Right renal cortex interstitium (tissue), 3 donors: ENCODE measurements around the gene CAMK4. TPM values are rescaled to one million over a fixed set of nuclear protein-coding genes. Genes with fewer than 3 reads are reported as not detected.

Experiments
- DNase-seq, 3 donors: peaks; one replicate each; pipeline ENCODE4 v3.0.0-alpha.2; 2013; ENCODE audit warnings: low read depth in 3 of 3, low spot score in 2 of 3
- polyA plus RNA-seq, 3 donors: library from polyadenylated mRNA; unstranded; fragments of 120-200 nt; gene quantifications; one replicate each; pipeline ENCODE4 v1.2.1, GENCODE V29; 2013; ENCODE audit not compliant: insufficient read length in 3 of 3

CAMK4 gene
- polyA plus RNA-seq, 3 donors: 3.6 to 4.6 (median 4.0) TPM

- no peak for DNase-seq
Observed at GRCh38 chr5:111367115-111367514, 142.9 kb downstream of the CAMK4 start.

- DNase-seq: no peak
Observed at GRCh38 chr5:111372799-111373198, 148.6 kb downstream of the CAMK4 start.

- DNase-seq: no peak
Observed at GRCh38 chr5:111374380-111374779, 150.2 kb downstream of the CAMK4 start.

- no peak for DNase-seq
Observed at GRCh38 chr5:111375645-111376044, 151.5 kb downstream of the CAMK4 start.

GRCh38 chr5:111377306-111377705, 153.1 kb downstream of the CAMK4 start:
- no peak for DNase-seq

- DNase-seq: no peak
Observed at GRCh38 chr5:111379391-111379816, 155.2 kb downstream of the CAMK4 start.

GRCh38 chr5:111383288-111383970, 159.2 kb downstream of the CAMK4 start:
- no peak for DNase-seq

- DNase-seq: peak in 1 of 3 donors; percentile 2
Observed at GRCh38 chr5:111384220-111384619, 160.0 kb downstream of the CAMK4 start.

- no peak for DNase-seq
Observed at GRCh38 chr5:111385051-111385450, 160.9 kb downstream of the CAMK4 start.

- DNase-seq: no peak
Observed at GRCh38 chr5:111385970-111386831, 162.0 kb downstream of the CAMK4 start.

GRCh38 chr5:111386832-111387162, 162.6 kb downstream of the CAMK4 start:
- no peak for DNase-seq

GRCh38 chr5:111387361-111387760, 163.2 kb downstream of the CAMK4 start:
- DNase-seq: no peak

GRCh38 chr5:111389390-111390082, 165.4 kb downstream of the CAMK4 start:
- DNase-seq: no peak

- no peak for DNase-seq
Observed at GRCh38 chr5:111392181-111392580, 168.0 kb downstream of the CAMK4 start.

GRCh38 chr5:111394586-111394985, 170.4 kb downstream of the CAMK4 start:
- DNase-seq: no peak

GRCh38 chr5:111398013-111398412, 173.8 kb downstream of the CAMK4 start:
- DNase-seq: no peak

- no peak for DNase-seq
Observed at GRCh38 chr5:111399113-111399512, 174.9 kb downstream of the CAMK4 start.

GRCh38 chr5:111401906-111402305, 177.7 kb downstream of the CAMK4 start:
- DNase-seq: no peak

- DNase-seq: no peak
Observed at GRCh38 chr5:111404270-111404769, 180.1 kb downstream of the CAMK4 start.

GRCh38 chr5:111407562-111407961, 183.4 kb downstream of the CAMK4 start:
- no peak for DNase-seq

- no peak for DNase-seq
Observed at GRCh38 chr5:111408817-111409216, 184.6 kb downstream of the CAMK4 start.
